GM10266 (cell line): ENCODE measurements around the gene RPA1.

Experiments
- DNase-seq: peaks from one replicate; pipeline ENCODE4 v3.0.0; 2012; ENCODE audit errors: extremely low spot score
- TF ChIP-seq, protein P1 (sequence below): IDR thresholded peaks from 2 replicates; pipeline ENCODE4 v1.5.1; 2012; ENCODE audit warnings: mild to moderate bottlenecking, low read depth; ENCODE audit not compliant: control insufficient read depth, insufficient read depth; ENCODE audit errors: missing control alignments

Gene RPA1

DNA sequence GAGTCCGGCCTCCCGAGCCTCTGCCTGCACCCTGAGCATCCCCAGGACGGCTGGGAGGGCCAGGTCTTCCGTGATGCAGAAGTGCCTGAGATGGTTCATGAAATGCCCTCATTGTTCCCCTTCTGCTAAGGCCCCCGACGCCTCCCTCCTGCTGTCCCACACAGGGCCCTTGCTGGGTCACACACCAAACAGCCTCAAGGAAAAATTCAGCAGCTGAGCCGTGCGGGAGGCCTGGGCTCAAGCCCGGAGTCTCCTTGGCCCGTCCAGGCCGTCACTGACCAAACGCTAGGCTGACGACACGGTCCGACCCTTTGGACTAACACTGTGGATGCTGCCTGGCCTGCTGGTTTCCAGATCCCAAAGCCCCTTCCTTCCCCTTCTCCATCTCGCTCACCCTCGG lies 105.1 kb downstream of the RPA1 start:
- DNase-seq = no peak
- TF ChIP-seq, protein P1, sequence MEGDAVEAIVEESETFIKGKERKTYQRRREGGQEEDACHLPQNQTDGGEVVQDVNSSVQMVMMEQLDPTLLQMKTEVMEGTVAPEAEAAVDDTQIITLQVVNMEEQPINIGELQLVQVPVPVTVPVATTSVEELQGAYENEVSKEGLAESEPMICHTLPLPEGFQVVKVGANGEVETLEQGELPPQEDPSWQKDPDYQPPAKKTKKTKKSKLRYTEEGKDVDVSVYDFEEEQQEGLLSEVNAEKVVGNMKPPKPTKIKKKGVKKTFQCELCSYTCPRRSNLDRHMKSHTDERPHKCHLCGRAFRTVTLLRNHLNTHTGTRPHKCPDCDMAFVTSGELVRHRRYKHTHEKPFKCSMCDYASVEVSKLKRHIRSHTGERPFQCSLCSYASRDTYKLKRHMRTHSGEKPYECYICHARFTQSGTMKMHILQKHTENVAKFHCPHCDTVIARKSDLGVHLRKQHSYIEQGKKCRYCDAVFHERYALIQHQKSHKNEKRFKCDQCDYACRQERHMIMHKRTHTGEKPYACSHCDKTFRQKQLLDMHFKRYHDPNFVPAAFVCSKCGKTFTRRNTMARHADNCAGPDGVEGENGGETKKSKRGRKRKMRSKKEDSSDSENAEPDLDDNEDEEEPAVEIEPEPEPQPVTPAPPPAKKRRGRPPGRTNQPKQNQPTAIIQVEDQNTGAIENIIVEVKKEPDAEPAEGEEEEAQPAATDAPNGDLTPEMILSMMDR = no peak

DNA sequence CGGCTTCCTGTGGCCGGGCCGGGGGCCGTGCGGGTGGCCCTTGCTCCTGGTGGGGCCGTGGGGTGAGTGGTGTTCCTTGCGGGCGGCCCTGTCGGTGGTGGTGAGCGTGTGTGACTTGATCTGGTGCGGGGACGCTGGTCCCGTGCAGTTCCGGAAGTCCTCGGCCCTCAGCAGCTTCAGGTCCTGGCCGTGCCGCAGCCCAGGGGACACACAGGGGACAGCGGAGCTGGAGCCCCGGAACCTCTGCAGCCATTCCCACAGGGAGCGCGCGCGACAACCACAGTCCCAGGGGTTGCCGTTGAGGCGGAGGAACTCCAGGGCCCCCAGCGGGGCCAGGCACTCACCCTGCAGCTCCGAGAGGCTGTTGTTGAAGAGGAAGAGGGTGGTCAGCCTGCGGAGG lies 107.0 kb downstream of the RPA1 start:
- TF ChIP-seq, protein P1 = no peak
- DNase-seq = no peak

- TF ChIP-seq, protein P1 = no peak
- no peak for DNase-seq
These were observed 107.7 kb downstream of the RPA1 start for GRCh38 chr17:1937461-1937860.

DNA sequence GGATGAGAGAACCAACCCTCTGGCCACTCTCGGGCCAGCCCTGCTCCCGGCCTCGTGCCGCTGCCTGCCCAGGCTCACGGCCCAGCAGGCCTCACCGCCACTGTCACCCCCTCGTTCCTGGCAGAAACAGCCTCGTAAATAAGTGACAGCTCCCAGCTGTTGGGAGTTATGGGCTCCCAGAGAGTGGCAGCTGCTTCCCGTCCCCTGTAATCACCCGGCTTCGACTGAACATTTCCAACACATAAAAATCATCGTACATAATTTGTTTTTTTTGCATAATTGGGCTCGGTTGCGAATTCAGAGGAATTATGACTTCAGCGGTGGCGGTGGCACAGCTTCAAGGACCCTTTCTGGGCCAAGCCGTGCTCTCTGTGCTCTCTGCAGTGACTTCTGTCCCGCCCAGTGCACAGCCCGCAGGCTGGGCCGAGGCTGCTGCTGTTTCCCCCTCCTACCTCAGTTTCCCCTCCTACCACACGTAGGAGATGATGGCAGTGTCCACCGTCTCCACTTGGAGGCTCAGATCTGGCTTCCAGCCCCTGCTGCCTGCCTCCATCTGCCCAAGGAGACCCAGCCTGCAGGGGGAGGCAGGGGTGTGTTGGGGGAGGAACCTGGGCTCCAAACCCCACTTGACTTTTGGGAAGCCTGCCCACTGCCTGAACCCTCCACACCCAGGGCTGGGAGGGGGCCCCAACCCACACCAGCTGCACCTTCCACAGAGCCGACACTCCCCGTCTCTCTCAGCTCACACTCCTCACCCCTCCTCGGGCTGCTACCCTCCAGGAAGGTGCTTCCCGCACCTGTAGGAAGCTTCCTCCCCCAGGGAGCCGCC lies 110.4 kb downstream of the RPA1 start:
- TF ChIP-seq, protein P1 = no peak
- no peak for DNase-seq

GRCh38 chr17:1940810-1941185 lies 111.0 kb downstream of the RPA1 start:
- TF ChIP-seq, protein P1 = no peak
- peak; percentile 39 for DNase-seq

DNA sequence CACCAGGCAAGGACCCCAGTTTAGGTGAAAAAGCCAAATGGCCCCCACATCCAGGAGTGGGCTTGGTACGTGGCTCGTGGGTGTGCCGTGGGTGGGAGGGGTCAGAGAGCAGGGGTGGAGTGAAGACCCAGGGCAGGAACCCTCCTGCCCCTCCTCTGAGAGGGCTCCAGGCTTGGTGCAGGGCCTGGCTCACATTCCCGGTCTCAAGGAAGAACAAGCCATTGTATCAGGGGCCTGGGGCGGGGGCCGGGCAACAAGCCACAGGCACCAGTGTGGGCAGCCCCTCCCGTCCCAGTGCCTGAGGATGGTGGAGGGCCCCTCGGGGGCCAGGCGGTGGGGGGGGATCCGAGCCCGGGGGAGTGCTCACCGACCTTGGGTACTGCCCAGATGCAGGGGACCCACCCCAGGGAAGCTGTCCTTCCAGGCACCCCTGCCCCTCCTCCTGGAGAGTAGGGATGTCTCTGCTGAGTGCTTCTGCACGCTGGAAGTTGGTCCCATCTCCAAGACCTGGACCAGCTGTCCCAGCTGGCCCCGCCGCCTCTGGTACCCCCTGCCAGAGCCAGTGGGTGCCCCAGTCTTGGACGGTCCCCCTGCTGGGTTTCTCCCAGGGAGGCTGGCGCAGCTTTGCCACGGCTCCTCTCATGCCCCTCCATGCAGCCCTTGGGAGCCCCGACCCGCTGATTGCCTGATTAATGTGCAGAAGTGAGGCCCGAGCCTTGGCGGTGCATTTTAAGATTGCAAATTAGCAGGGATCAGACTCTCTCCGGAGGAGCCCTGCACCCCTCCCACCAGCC lies 111.7 kb downstream of the RPA1 start:
- DNase-seq = no peak
- TF ChIP-seq, protein P1 = no peak

DNA sequence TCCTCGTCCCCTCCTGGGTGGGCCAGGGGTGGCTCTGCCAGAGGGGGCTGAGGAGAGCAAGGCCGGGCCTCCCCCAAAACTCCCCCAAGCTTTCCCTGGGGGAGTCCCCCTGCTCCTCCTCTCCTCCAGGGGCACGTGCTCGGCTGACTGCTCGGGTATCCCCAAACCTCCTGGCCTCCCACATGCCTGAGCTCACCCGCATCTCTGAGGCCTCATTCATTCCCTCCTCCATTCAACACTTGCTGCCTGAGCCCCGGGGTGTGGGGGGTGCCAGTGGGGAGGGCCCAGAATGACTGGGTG lies 112.2 kb downstream of the RPA1 start:
- TF ChIP-seq, protein P1 = no peak
- peak; percentile 54 for DNase-seq
